GM18873 (cell line): ENCODE data around the gene SYNPO2.

Source experiments
- ATAC-seq: cut with Tn5 transposase; IDR thresholded peaks from one replicate; pipeline ENCODE4 v1.9.1; 2021; ENCODE audit warnings: mild to moderate bottlenecking, moderate library complexity, moderate number of reproducible peaks; ENCODE audit not compliant: unreplicated experiment, low FRiP score

Gene SYNPO2

DNA sequence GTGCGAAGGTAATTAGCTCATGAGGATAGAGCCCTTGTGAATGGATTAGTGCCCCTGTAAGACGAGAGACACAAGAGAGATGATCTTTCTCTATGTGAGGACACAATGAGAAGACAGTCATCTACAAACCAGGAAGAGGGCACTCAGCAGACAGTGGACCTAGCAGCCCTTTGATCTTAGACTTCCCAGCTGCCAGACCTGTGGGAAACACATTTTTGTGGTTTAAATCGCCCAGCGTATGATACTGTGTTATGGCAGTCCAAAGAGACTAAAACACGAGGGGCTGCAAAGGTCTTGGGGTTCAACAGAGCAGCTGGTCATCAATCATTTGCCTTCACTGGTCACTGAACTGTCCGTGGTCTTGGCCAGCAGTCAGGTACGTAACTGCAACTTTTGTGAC, 9.2 kb upstream of the SYNPO2 start:
- no peak for ATAC-seq

DNA sequence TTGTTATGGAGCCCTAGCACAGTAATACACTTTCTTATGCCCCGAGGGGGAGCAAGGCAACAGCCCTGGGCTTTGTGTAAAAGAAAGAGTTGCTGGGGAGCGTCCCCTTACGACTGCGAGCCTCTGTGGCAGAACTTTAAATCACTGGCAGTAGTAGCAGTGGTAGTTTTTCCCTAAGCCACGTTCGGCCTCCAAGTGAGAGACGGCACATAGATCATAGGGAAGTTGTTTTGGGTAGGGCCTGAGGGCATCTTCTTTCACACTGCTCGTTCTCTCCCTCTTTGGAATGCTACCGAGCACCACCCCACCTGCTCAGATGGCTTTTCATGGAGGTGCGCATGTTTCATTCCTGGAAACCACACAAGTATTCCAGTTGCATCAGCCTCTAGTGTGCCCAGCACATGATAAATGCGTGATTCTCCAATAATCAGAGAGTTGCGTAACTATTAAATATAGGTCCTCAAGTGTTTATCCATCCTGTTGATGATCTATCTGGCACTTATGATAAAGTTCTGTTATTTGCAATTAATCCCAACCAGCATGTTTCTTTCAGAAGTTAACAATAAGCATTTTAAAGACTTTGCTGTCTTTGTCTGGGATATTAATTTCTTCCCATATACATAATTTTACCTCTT, 7.0 kb upstream of the SYNPO2 start:
- no peak for ATAC-seq

- no peak for ATAC-seq
Measured at GRCh38 chr4:118883861-118884260, 4.8 kb upstream of the SYNPO2 start.

- ATAC-seq: no peak
Measured at GRCh38 chr4:118884716-118885115, 3.9 kb upstream of the SYNPO2 start.

GRCh38 chr4:118889312-118889691, 648 bp downstream of the SYNPO2 start:
- no peak for ATAC-seq

DNA sequence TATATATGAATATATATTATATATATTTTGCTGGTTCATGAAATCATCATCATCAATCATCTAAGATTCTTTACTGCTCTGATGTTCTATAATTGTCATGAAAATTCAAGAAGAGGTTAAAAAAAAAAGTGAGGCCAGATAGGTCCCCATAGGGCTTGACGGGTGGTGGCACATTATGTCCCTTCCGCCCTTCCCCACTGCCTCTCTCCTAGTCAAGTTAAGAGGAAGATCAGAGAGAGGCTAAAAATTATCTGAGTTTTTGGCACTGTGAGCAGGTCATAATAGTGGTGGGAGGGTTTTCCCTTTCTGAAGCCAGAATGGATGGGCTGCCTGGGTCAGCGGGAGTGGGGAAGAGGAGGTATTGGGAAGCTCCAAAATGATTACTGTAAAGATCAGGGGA, 5.4 kb downstream of the SYNPO2 start:
- ATAC-seq: no peak

GRCh38 chr4:118898221-118898620, 9.6 kb downstream of the SYNPO2 start:
- no peak for ATAC-seq

DNA sequence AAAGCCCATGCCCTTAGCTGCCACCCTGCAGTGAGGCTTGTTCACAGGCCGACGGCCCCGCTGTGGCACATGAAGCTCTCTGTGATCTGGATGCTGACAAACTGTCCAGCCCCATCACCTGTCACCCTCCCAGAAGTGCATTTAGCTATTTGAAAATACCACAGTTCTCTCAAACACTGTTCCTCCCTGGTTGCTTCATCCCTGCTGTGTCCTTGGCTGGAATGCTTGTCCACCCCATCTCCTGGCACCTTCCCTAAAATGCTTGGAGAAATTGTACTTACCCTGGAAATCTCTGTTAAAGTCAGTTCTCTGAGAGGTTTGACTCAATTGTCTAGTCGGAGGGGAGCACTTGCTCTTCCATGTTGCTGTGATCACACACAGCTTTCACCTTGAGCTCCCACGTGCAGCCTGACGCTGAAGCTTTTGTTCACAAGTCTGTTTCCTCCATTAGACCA, 10.1 kb downstream of the SYNPO2 start:
- ATAC-seq: no peak

DNA sequence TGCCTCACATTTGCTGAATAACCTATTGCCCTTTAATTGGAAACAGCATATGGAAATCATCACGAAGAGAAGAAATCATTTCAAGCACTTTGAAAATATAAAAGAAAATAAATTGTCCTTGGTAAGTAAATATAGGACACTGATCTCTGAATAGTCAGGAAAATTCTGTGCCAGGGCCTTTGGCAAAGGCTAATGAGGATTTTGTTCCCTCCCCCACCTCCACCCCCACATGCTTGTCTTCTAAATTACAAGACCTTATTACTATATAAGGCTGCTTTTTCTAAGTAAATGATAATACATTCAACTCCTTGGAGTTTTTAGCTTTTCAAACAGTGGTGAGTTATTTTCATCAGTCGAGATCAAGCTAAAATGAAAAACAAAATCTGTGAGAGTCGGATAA, 15.8 kb downstream of the SYNPO2 start:
- no peak for ATAC-seq

DNA sequence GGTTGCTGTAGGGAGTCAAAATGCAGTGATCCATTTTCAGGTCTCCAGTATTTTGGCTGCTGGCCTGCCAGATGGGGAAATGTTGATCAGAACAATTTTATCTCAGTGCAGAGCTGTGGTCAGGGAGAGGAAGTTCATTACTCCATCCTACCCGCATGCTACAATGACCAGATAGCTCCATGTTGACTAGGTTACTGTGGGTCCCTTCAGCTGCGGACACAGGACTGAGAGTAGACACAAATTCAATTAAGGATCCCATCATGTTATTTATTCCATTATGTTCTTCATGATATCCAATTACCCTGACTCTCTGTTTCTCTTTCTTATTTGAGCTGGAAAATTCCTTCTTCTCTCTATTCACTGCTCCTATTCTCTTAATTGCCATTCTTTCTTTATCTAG, 16.3 kb downstream of the SYNPO2 start:
- ATAC-seq: no peak

- no peak for ATAC-seq
Measured at GRCh38 chr4:118905566-118905965, 16.9 kb downstream of the SYNPO2 start.

GRCh38 chr4:118909173-118909956, 20.7 kb downstream of the SYNPO2 start:
- no peak for ATAC-seq

DNA sequence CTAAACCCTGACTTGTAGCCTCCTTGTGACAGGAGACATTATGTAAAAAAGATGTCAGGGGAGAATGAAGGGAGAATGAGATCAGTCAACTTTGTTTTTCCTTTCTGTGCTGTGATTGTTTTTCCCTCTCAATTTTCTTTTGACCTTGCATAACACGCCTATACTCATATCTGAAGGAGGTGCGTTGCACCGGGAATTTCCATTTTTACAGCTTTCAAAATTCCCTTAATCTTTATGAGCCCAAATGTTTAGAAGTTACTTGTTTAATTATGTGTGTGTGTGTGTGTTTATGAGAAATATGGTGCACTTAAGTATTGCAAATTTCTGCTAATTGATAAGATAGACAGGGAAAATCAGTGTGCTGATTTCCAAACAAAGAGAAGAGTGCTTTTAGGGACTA, 21.6 kb downstream of the SYNPO2 start:
- no peak for ATAC-seq

- no peak for ATAC-seq
Measured at GRCh38 chr4:118911238-118911703, 22.6 kb downstream of the SYNPO2 start.

GRCh38 chr4:118915468-118915867, 26.8 kb downstream of the SYNPO2 start:
- no peak for ATAC-seq

GRCh38 chr4:118916691-118917289, 28.1 kb downstream of the SYNPO2 start:
- no peak for ATAC-seq

- no peak for ATAC-seq
Measured at GRCh38 chr4:118917582-118917981, 28.9 kb downstream of the SYNPO2 start.

DNA sequence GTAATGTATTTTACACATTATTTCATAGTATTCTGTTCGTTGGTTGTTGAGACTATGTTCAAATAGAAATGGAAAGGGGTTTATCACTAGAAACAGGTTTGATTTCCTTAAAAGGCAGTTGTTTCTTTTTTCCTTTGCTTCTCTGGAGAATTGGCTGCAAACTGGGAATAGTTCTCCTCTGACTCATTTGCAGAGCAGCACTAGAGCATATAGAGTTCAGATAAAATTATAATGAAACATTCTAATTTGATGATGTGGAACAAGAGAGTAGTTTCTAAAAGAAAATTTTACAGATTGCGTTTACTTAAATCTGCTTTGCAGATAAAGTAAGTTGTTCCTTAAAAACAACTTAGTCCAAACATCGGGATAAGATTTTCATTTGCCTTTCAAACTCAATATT, 29.7 kb downstream of the SYNPO2 start:
- ATAC-seq: no peak

- no peak for ATAC-seq
Measured at GRCh38 chr4:118920247-118920646, 31.6 kb downstream of the SYNPO2 start.

DNA sequence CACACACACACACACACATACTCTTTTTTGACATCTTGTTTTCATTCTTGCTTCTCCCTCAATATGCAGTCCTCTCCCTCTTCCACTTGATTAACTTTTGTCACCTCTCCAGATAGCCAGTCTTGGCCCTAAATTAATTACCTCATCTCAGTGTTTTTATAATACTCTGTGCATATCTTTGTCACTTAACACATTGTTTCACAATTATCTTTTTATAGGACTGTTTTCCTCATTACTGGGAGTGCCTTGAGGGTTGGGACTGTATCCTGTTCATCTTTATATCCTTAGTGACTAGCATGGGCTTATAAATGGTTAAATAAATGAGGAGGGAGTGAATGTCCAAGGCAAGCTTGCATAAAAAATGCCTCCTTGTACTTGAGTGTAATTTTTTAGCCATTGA, 33.1 kb downstream of the SYNPO2 start:
- no peak for ATAC-seq

- no peak for ATAC-seq
Measured at GRCh38 chr4:118923891-118924290, 35.2 kb downstream of the SYNPO2 start.

DNA sequence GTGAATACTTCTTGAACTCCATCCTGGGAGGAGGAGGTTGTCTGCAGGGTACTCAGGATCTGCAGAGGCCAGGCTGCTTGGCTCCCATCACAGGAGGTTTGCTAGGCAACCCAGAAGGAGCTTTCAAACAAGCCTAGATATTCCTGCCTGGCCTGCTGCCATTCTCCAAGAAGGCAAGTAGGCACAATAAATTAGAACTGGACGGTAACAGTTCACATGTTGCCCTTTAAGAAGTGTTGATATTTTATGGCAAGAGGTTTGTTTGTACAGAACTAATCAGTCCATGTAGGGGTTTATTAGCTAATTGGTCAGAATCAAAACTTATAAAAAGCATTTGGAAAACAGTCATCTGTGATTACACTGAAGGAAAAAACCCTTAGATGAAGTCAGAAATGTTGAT, 39.3 kb downstream of the SYNPO2 start:
- no peak for ATAC-seq
